ENCODE measurements around the gene PCBD1. TPM values are rescaled to one million over a fixed set of nuclear protein-coding genes. Genes with fewer than 3 reads are reported as not detected.

PCBD1 gene
- 16.6 and 22.5 TPM in 2 replicates for total RNA-seq

DNA sequence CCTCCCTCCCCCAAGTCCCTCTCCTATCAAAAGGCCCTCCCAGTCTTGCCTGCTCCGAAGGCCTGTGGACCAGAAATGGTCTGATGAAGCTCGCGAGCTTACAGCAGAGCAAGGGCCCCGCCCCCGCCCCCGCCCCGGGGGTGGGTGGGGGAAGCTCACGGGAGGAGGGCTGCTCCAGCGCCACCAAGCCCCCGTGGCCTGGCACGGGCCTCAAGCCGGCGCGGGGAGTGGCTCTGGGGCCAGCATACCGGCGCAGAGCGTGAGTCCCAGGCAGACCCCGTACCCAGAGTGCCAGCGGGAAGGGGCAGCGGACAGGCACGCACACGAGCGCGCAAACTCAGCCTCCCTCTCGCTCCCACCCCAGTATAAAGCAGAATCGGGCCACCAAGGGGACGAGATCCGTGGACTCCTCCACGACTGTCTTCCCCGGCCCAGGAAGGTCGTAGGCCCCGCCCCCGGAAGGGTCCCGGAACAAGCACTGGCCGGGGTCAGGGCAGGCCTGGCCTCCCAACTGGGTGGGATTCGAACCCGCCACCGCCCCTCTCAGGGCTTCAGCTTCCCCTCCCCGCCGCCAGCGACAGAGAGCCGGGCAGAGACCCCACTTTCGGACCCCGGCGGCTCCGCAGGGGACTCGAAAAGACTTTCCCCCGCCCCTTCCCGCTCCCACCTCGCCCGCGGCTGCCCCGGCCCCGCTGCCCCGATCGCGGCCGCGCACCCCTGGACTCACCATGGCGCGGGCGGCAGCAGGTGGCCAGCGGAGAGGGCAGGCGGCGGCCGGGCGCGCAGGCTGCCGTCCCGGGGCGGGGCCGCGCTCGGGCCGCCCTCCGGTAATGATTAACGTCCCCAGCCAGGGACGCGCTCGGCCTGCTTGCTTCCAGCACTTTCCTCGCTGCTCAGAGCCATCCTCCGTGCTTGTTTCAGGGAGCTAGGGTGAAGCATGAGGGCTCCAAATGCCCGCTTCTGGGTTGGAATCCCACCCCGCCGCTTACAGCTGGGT, at the start of gene PCBD1:
Gene PCBD1, minus strand, starts transcription at position 762 of the 997 bp plus-strand sequence. Its CDS starts 32 bp downstream, at position 730.

Other genes starting within 250 kb of the PCBD1 start
- gene ADAMTS14, start 216.1 kb downstream of the PCBD1 start, total RNA-seq: 0.86 and 0.91 TPM in 2 replicates
- gene TBATA, start 103.2 kb downstream of the PCBD1 start, total RNA-seq: not detected in 2 replicates
- 22.0 and 27.7 TPM in 2 replicates for gene SGPL1, start 72.6 kb downstream of the PCBD1 start, total RNA-seq